Keratinocyte (primary cell): Measurements from ENCODE around the gene NT5DC2.
A peak's percentile ranks its signal among the peaks of the same experiment; 100 is the strongest.

Source experiments
- EZH2 ChIP-seq: IDR thresholded peaks from one replicate; pipeline ENCODE4 v1.6.1; 2012; ENCODE audit warnings: inconsistent platforms, mild to moderate bottlenecking, low read length, moderate library complexity
- TF ChIP-seq, protein P1 (sequence below), 3 experiments: IDR thresholded peaks in 1 of 3; conservative IDR thresholded peaks in 1 of 3; optimal IDR thresholded peaks in 1 of 3; 2 replicates in 2 of 3; 3 replicates in 1 of 3; pipeline versions ENCODE3 to v1.5.1; 2011; ENCODE audit warnings: low read length in 3 of 3, mild to moderate bottlenecking in 3 of 3, moderate library complexity in 2 of 3, control low read depth in 1 of 3, inconsistent platforms in 1 of 3; ENCODE audit not compliant: insufficient read depth in 2 of 3; ENCODE audit errors: extremely low read depth in 1 of 3

DNA sequence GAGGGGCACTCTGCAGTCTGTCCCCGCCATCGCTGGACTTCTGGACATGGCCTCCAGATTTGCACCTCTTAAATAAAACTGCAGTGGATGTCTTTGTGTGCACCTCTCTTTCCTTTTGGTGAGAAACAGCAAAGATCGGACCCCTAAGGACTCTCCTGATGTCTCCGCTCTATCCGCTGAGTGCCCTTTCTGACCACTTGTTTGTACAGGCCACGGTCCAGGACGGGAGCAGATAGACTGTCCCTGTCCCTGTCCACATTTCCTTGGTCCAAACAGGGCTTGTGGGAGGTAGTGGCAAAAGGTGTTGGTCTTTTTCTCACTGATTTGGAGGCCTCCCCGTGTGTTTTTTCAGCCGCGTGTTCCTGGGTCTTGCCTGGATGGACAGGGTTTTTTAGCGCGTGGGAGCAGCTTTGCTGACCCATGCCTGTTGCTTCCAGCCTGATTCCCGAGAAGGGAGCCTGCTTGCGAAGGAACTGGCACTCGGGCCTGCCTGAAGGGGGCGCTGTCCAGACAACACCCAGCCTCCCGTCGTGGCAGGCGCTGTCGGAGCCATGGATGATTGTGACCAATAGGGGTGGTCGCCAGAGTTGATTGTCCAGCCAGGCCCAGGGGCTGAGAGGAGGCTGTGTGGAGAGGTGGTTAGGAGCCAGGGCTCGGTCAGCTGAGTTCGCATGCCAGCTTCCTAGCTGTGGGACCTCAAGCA, 51.7 kb downstream of the NT5DC2 start:
- TF ChIP-seq, protein P1, sequence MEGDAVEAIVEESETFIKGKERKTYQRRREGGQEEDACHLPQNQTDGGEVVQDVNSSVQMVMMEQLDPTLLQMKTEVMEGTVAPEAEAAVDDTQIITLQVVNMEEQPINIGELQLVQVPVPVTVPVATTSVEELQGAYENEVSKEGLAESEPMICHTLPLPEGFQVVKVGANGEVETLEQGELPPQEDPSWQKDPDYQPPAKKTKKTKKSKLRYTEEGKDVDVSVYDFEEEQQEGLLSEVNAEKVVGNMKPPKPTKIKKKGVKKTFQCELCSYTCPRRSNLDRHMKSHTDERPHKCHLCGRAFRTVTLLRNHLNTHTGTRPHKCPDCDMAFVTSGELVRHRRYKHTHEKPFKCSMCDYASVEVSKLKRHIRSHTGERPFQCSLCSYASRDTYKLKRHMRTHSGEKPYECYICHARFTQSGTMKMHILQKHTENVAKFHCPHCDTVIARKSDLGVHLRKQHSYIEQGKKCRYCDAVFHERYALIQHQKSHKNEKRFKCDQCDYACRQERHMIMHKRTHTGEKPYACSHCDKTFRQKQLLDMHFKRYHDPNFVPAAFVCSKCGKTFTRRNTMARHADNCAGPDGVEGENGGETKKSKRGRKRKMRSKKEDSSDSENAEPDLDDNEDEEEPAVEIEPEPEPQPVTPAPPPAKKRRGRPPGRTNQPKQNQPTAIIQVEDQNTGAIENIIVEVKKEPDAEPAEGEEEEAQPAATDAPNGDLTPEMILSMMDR (optimal IDR thresholded peaks at IDR 0.05 in 1 of 3, IDR thresholded peaks at IDR 0.05 in 1 of 3, conservative IDR thresholded peaks at IDR 0.05 in 1 of 3; ENCODE audit: extremely low read depth in 1 of 3, insufficient read depth in 2 of 3, low read length in 3 of 3) = peak in 1 of 3 experiments; percentile 62
- TF ChIP-seq EZH2 = no peak
